Ammon's horn (tissue), 1 donor: ENCODE measurements around the gene KDM7A.
A peak's percentile ranks its signal among the peaks of the same experiment; 100 is the strongest.

Experiments
- DNase-seq: peaks from one replicate; pipeline ENCODE4 v3.0.0-alpha.2; 2016; ENCODE audit warnings: low spot score

The KDM7A gene

DNA sequence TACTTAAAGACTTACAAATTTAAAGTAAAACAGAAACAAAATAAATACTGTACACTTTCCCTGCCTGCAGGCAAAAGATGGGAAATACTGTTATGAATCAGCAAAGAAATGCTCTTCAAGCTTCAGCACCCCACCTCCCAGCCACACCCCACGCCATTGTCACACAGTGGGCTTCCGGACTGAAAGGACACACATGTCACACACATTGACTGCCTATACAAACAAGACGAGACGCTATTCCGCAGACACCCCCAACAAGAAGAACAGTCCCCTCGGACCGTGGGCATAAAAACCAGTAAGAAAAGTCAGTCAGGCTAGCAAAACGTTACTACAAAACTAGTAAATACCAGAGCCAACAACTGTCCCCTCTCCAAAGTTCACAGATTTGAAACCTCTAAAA, 91.8 kb downstream of the KDM7A start:
- no peak for DNase-seq

DNA sequence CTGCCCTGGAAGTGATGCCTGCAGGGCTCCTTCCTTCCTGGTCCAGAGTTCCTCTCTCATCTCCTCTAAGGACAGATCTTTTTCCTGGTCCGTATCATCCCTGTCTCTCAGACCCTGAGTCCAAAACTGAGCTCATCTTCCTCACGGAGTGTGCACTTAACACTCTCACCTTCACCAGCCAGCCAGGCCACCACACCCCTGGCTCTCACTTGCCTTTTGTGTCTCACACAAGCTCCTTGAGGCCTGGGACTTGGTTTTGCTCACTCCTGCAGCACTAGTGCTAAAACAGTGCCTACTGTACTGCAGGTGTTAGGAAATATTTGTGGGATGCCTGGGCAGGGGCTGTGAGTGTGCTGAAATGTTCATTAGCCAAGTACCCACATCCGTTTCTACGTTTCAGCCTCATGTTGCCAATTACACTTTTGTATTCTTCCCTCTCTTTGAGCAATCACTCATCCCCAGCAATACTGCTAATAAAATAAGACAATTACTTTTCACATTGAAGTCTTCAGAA, 92.6 kb downstream of the KDM7A start:
- DNase-seq = no peak

DNA sequence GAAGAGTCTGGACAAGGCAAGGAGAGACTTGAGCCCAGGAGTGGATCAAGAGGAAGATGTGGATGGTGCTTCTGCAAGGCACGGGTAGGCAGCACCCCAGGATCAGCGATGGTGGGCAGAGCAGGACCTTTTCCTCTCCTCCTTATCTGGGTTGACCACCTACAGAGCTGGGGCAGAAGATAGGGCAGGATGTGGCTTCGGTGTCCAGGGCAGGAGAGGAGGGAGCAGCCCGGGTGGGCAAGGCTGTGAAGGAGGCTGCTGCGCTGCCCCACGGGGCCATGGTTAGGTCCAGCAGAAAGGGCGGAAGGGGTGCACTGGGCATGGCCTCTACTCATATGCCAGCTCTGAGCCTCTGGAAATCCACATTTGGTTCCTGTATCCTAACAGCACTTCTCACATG, 94.0 kb downstream of the KDM7A start:
- DNase-seq = no peak

DNA sequence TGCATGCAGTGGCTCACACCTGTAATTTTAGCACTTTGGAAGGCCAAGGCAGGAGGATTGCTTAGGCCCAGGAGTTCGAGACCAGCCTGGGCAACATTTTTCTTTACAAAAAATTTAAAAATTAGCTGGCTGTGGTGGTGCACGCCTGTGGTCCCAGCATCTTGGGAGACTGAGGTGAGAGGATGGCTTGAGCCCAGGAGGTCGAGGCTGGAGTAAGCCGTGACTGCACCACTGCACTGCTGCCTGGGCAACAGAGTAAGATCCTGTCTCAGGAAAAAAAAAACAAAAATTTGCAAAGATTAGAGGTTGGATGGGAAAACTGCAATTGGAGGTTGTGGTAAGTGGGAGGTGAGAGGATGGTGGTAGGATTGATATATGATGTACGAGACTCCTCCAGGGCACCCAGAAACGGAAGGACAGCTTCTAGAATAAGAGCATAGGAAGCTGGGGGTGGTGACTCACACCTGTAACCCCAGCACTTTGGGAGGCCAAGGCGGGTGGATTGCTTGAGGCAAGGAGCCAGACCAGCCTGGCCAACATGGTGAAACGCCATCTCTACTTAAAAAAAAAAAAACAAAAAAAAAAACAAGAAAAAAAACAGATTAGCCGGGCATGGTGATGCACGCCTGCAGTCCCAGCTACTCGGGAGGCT, 94.9 kb downstream of the KDM7A start:
- DNase-seq = no peak

DNA sequence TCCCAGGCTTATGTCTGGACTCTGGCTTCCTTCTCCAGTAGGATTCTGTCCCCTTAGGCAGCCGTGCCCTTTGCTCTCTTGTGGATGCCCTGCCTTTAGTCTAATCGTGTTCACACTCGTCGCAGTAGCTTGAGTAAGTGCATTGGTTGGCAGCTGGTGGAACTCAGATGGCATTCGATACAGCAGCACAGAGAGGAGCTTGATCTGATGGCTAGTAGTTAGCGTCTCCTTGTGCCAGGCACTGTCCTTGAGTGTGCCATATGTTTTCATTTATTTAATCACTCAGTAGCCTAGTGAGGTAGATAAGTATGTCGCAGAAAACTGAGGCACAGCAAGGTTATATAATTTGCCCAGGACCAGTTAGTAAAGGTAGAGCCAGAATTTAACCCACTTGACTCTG, 95.9 kb downstream of the KDM7A start:
- DNase-seq = no peak

DNA sequence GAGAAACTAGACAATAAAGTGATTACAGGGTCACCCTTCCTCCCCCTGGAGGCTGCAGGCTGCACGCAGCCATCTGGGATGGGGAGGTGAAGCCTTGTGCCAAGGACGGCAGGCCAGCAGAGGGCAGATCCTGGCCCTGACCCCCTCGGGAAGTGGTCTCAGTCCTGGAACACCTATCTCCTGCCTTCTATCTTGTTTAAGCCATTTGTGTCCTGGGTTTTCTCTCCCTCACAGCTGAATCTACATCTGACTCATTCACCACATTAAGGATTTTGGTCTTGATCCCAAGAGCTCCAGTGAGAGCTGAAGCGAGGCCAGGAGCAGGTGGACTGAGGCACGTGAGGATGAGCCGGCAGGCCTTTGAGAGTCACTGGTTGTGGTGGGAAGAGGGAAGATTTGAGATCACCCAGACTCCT, 97.7 kb downstream of the KDM7A start:
- no peak for DNase-seq

DNA sequence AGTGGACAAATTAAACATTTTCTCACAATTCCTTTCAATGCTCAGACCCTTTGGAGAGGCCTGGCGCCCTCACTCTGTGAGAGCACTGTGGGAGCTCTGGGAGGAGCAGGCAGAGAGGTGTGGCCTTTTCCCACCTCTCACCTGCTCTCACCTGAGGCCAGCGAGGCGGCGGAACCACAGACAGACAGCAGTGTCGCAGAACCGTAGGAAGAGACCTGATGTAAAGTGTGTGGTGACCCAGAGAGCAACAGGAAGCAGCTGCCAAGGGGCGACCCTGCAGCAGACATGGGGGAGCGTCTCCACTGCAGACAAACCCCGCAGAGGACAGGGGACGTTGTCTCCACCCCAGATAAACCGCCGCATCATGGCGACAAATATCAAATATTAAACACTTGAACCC, 98.4 kb downstream of the KDM7A start:
- no peak for DNase-seq

DNA sequence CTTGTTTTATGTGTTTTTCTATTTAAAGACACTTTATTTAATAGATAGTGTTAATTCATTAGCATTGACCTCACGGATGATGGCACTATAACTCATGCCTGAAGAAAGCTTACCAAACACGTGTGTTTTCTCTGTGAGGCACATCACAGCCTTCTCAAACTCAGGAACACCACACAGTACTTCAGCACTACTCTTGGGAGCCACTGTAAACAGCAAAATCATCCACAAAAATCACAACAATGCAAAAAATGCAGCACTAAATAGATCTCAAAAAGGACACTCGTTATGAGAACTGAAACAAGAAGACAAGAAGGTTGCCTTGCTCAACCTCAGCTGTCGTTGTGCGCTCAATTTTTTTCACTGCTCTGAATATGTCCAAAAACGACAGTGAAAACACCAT, 102.0 kb downstream of the KDM7A start:
- no peak for DNase-seq

DNA sequence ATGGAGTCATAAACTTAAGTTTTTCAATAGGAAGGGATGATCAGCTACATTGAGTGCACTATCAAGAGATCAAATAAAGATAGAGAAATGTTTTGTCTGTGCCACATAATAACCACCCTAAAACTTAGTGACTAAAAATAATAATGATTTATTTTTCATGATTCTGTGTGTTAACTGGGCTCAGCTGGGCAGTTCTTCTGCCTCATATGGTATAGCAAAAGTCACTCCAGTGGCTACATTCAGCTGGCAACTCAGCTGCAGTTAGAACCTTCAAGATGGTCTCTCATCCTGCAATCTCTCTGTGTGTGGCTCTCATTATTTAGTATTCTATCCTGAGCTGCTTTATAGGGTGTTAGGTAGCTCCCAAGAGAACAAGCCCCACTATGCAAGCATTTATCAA, 106.2 kb downstream of the KDM7A start:
- DNase-seq = no peak

DNA sequence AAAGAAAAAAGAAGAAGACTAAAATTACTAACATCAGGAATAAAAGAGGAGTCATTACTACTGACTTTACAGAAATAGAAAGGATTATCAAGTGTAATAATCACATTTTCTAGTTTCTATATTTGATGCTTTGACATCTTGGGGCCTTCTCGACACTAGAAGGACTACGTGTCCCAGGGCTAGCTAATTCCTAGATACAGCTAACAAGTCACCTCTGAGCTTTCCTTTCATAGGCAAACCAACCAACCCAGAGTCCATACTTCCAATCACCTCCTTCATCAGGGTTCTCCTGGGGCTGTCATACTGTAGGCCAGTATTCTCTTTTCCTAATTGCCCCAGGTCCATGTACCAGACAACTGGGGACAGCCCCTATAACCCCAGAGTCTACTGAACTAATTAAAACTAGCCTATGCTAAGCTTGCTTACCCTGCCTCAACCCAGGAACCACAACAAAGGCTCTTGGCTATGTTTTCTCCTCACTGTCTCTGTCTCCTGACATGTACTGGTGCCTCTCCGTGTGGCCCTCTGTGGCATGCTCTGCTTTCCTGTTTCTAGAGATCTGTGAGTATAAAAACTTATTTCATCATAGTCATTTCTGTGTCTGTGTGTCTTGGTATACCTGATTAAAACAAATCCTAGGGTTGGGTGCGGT, 107.4 kb downstream of the KDM7A start:
- DNase-seq = no peak

DNA sequence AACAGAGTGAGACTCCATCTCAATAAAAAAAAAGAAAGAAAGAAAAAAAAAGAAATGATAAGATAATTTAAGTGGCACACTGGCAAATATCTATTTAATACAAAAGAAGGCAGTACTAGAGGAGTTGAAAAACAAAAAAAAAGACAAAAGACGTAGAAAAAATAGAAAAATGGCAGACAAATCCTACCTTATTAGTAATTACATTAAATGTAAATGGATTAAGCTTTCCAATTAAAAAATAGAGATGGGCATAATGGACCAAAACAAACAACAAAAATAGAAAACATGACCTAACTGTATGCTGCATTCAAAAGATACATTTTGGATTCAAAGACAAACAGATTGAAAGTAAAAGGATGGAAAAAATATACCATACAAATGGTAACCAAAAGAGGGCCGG, 108.8 kb downstream of the KDM7A start:
- no peak for DNase-seq

DNA sequence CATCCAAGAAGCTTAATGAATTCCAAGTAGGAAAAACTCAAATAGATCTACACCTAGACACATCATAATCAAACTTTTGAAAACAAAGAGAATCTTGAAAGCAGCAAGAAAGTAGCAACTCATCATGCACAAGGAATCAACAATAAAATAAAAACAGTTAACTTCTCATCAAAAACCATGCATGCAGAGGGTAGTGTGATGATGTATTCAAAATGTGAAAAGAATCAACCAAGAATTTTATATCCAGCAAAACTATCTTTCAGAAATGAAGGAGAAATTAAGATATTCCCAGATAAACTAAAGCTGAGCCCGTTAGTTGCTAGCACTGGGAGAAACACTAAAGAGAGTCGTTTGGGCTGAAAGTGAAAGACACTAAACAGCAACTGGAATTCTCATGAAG, 109.7 kb downstream of the KDM7A start:
- no peak for DNase-seq

DNA sequence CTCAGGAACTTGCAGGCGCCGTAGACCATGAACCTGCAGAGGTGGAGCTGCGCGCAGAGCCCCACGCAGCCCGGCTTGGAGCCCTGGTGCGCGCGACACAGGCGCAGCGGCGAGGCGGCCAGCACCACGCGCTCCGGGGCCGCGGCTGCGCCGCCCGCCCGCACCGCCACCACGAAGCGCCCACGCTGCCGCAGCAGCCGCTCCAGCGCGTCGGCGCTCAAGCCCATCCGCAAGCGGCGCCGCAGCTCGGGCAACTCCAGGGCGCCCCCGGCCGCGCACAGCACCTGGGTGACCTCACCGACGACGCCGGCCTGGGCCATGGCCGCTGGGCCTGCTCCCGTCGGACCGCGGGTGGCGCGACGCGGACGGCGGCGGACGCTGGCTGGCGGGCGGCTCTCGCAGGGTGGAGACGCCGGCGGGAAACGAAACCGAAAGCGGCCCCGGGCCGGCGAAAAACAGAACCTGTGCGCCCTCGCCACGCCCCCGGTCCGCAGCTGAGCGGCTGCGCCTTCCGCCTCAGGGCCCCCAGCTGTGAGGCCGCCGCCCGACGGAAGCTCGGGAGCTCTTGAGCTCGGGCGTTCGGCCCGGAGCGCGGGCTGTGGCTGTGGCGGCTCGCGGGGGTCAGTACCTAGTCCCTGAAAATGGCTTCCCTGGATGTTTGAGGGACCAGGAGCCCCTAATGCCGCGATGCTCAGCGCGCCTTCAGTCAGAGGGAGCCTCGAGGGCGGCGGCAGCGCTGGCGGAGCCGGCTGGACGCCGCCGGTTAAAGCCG, 114.1 kb downstream of the KDM7A start, which contains the start of gene PARP12:
Gene PARP12 (minus strand): TSS at position 424 of the 772 bp plus-strand sequence. CDS start 104 bp downstream, at position 320.
- DNase-seq = peak; percentile 61

DNA sequence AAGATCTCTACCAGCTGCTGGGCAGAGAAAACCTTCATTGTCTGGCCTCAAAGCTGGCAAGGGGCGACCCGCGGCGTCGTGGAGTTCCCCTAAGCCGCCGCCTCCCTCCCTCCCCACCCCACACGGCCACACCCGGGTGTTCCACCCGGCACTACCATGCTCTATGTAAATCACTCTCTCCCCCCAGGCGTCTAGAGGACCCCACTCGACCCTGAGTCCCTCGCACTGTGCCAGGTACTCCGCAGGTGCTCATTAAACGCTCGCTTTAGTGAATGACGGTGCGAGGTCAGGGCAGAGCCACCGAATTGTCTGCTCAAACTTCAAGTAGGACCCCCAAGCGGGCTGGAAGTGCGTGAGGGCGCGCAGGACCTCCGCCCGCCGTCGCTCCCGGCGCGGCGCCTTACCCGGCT, 114.7 kb downstream of the KDM7A start:
- no peak for DNase-seq

DNA sequence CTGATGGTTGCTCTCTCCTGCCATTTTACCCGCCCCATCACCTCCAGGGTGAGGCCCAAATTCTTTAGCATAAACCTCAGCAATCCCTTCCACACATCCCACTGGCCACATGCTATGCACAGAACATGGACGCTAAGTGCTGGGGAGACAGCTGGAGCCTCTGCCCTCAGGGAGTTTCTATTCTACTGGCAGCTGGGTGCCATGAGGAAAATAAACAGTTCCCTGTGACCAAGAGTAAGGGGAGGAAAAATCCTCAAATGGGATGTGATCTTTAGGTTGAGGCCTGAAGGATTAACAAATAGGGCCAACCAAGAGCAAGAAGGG, 115.2 kb downstream of the KDM7A start:
- DNase-seq = no peak

DNA sequence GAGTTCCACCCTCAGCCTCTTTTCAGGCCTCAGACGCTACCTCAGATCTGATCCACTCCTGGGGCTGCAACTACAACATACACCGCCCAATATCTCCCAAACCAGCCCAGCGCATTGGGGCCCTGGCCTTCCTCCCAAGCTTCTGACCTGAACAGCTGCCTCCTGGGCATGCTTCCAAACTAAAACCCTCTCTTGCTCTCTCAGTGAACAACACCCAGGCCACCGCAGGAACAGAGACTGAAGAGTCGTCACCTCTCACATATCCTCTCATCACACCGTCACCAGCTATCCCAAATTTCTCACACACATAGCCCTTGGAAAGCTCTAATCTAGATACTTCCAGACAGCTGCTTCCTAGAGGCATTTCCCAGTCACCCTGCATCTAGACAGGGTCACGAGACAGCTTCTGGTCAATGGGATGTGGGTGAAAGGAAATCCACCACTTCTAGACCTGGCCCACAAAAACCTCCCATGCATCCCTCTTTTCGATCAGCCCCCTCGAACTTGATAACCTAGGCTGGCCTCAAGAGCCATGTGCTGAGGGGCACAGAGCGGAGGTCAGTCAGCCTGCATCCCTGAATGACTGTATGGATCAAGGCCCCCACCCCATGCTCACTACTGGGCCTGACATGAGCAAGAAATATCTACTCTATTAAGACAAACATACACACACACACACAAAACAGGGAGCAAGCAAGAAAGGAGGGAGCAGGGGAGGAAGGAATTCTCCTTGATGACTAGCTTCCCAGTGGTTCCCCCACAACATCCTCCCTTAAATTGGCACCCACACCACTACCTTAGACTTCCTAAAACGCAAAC, 115.8 kb downstream of the KDM7A start:
- DNase-seq = no peak

DNA sequence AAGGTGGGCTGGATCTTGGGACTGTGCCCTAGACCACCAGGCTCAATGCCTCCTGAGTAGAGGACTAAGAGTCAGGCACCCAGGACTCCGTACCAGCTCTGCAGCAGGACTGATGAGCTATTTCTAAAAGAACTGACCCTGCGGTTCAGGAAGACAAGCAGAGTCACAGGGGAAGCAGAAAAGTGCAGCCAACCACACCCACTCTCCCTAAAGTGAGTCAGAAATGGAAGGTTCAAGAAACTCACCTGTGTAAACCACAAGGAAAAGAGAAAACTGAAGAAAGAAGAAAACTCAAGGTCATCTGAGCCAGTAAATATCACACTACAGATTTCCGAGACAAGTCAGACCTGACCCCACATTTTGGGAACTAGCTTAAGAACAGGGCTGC, 116.5 kb downstream of the KDM7A start:
- no peak for DNase-seq

DNA sequence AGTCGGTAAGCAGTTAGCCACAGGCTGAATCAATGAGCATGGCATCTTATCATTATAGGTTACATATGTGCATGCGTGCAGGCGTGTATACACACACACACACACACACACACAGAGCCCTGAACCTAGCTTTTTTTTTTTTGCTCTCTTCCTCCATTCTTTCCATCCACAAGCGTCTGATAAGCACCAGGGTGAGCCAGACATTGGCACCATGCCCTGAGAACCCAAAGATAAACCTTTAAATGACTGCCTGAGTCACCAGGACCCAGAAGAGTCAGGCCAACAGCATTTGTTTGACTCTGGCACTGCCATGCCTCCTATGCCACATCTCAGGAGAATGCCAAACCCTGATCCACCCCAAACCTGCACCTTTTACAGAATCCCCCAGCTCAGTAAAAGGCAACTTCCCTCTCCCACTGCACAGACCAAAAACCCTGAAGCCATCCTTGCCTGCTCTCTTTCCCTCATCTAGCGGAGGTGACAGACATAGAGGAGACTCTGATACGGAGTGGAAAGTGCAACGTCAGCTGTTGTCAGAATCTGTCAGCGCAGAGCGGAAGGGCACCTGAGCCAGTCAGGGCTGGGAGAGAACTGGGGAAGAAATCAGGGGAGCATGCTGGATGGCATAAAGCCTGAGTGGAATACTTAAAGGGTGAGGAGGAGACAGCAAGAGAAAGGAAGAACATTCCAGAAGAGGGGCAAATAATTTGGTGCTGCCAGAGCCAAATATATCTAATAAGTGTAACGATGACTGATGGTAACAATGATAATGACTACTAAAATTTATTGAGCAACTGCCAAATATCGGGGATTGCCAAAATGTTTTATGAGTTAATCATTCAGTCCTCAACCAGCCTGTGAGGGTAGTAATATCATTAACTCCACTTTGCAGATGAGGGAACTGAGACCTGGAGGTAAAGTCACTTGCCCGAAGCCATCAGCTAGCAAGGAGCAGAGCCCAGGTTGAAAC, 117.2 kb downstream of the KDM7A start:
- no peak for DNase-seq

DNA sequence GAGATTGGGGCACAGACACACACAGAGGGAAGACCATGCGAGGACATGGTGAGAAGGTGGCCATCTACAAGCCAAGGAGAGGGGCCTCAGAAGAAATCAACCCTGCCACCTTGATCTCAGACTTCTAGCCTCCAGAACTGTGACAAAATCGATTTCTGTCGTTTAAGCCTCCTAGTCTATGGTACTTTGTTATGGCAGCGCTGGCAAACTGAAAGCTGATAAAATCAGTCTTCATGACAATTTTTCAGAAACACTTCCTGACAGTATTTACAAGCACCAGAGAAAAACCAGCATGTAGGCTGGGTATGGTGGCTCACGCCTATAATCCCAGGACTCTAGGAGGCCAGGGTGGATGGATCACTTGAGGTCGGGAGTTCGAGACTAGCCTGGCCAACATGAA, 118.3 kb downstream of the KDM7A start:
- no peak for DNase-seq

DNA sequence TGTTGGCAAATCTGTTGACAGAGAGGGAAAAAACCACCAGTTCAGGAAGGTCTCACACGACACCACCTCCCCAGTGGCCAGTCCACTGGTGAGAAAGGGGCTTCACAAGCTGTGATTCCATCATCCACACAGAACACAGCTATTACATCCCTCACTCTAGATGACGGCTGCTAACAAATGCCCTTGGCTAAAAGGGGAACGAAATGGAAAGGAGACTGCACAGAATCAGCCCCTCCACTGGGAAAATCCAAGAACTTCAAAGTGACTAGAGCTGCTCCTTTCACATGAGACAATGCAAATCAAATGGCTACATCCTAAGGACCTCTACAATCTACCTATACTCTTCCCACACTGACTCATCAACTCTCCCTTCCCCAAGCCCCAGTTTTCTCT, 119.6 kb downstream of the KDM7A start:
- DNase-seq = no peak
